HEK293 (cell line): ENCODE measurements around the gene MGAT4B.

Experiments used
- CTCF ChIA-PET: fragments of 350-600 bp; formaldehyde crosslinking; extraction: SDS; loops from one replicate; lab custom pipeline; 2021; ENCODE audit warnings: antibody characterized with exemption; lab: Yijun Ruan, JAX
- POLR2A ChIA-PET: fragments of 300-600 bp; formaldehyde crosslinking; extraction: SDS; loops from one replicate; lab custom pipeline; 2020; ENCODE audit warnings: antibody characterized with exemption, inconsistent platforms; lab: Yijun Ruan, JAX
- H3K27ac ChIP-seq: fragments of 200-500 bp; sonication (Bioruptor generic); 2 replicates; pipeline ENCODE4 v1.5.1; 2014; ENCODE audit warnings: low read depth, low read length, control low read depth, inconsistent platforms; ENCODE audit errors: extremely low read depth
- H3K36me3 ChIP-seq, 2 experiments: fragments of 200-500 bp in 1 of 2; sonication (Bioruptor generic) in 1 of 2; 1 replicate in 1 of 2; 2 replicates in 1 of 2; pipeline ENCODE4 v1.5.1; 2014 to 2017; ENCODE audit warnings: inconsistent platforms in 2 of 2, low read length in 2 of 2; ENCODE audit not compliant: control insufficient read depth in 2 of 2, insufficient read depth in 1 of 2
- H3K4me1 ChIP-seq: fragments of 200-500 bp; sonication (Bioruptor generic); 2 replicates; pipeline ENCODE4 v1.5.1; 2014; ENCODE audit warnings: mild to moderate bottlenecking, low read length, inconsistent platforms; ENCODE audit not compliant: control insufficient read depth, insufficient read depth
- H3K4me3 ChIP-seq: 2 replicates; pipeline ENCODE4 v1.5.1; 2011; ENCODE audit warnings: low read depth, mild to moderate bottlenecking, control low read depth, low read length, moderate library complexity
- H3K9me3 ChIP-seq: fragments of 200-500 bp; sonication (Bioruptor generic); 2 replicates; pipeline ENCODE4 v1.5.1; 2014; ENCODE audit warnings: low read depth, low read length, inconsistent platforms; ENCODE audit not compliant: control insufficient read depth, insufficient read depth
- GLI2 ChIP-seq: fragments of 450-650 bp; formaldehyde crosslinking; IDR thresholded peaks from 2 replicates; pipeline ENCODE4; 2017; ENCODE audit warnings: missing biosample characterization, missing genetic modification characterization, low read depth, borderline replicate concordance
- GLI4 ChIP-seq: fragments of 450-650 bp; formaldehyde crosslinking; IDR thresholded peaks from 2 replicates; pipeline ENCODE4 v1.5.1; 2016; ENCODE audit warnings: missing biosample characterization, missing genetic modification characterization
- GLIS1 ChIP-seq: fragments of 450-650 bp; formaldehyde crosslinking; IDR thresholded peaks from 2 replicates; pipeline ENCODE4 v1.5.1; 2016; ENCODE audit warnings: missing biosample characterization, missing genetic modification characterization
- SCRT2 ChIP-seq: fragments of 450-650 bp; formaldehyde crosslinking; IDR thresholded peaks from 2 replicates; pipeline ENCODE4 v1.5.1; 2016; ENCODE audit warnings: missing biosample characterization, missing genetic modification characterization
- SP2 ChIP-seq: fragments of 450-650 bp; formaldehyde crosslinking; IDR thresholded peaks from 2 replicates; pipeline ENCODE4 v1.5.1; 2016; ENCODE audit warnings: missing biosample characterization, missing genetic modification characterization
- SP7 ChIP-seq: fragments of 450-650 bp; formaldehyde crosslinking; IDR thresholded peaks from 2 replicates; pipeline ENCODE4 v1.5.1; 2016; ENCODE audit warnings: missing biosample characterization, missing genetic modification characterization
- TCF7L2 ChIP-seq: IDR thresholded peaks from 2 replicates; pipeline ENCODE4 v1.6.1; 2011; ENCODE audit warnings: low read depth, mild to moderate bottlenecking, inconsistent platforms, low read length, moderate library complexity, borderline replicate concordance
- ZBTB1 ChIP-seq: fragments of 450-650 bp; formaldehyde crosslinking; IDR thresholded peaks from 2 replicates; pipeline ENCODE4 v1.5.1; 2016; ENCODE audit warnings: missing biosample characterization, missing genetic modification characterization
- ZBTB20 ChIP-seq: fragments of 450-650 bp; formaldehyde crosslinking; IDR thresholded peaks from 2 replicates; pipeline ENCODE4 v1.5.1; 2016; ENCODE audit warnings: missing biosample characterization, missing genetic modification characterization
- ZBTB48 ChIP-seq: fragments of 450-650 bp; formaldehyde crosslinking; IDR thresholded peaks from 2 replicates; pipeline ENCODE4 v1.5.1; 2016; ENCODE audit warnings: missing biosample characterization, missing genetic modification characterization
- ZEB2 ChIP-seq: fragments of 450-650 bp; formaldehyde crosslinking; IDR thresholded peaks from 2 replicates; pipeline ENCODE4 v1.5.1; 2016; ENCODE audit warnings: missing biosample characterization, missing genetic modification characterization
- ZFHX2 ChIP-seq: fragments of 450-650 bp; formaldehyde crosslinking; conservative IDR thresholded peaks from 2 replicates; pipeline ENCODE4 v1.5.1; 2016; ENCODE audit warnings: missing biosample characterization, missing genetic modification characterization
- ZFP41 ChIP-seq: fragments of 450-650 bp; formaldehyde crosslinking; IDR thresholded peaks from 2 replicates; pipeline ENCODE4 v1.5.1; 2016; ENCODE audit warnings: missing biosample characterization, missing genetic modification characterization, borderline replicate concordance
- ZNF157 ChIP-seq: fragments of 450-650 bp; formaldehyde crosslinking; IDR thresholded peaks from 2 replicates; pipeline ENCODE4 v1.5.1; 2016; ENCODE audit warnings: missing biosample characterization, missing genetic modification characterization
- ZNF16 ChIP-seq: fragments of 450-650 bp; formaldehyde crosslinking; IDR thresholded peaks from 2 replicates; pipeline ENCODE4 v1.5.1; 2016; ENCODE audit warnings: low read depth, missing biosample characterization, missing genetic modification characterization
- ZNF274 ChIP-seq, 2 experiments: fragments of 200-500 bp in 1 of 2; fragments of 450-650 bp in 1 of 2; sonication (Bioruptor generic) in 1 of 2; formaldehyde crosslinking in 1 of 2; IDR thresholded peaks; 2 replicates each; pipeline versions ENCODE4 v1.5.1 to v1.6.1; 2014 to 2016; ENCODE audit warnings: borderline replicate concordance in 1 of 2, inconsistent platforms in 1 of 2, low read length in 1 of 2, missing biosample characterization in 1 of 2, missing genetic modification characterization in 1 of 2
- ZNF350 ChIP-seq: fragments of 450-650 bp; formaldehyde crosslinking; IDR thresholded peaks from 2 replicates; pipeline ENCODE4 v1.5.0; 2017; ENCODE audit warnings: missing biosample characterization, mild to moderate bottlenecking, missing genetic modification characterization
- ZNF366 ChIP-seq: fragments of 450-650 bp; formaldehyde crosslinking; conservative IDR thresholded peaks from 2 replicates; pipeline ENCODE4 v1.5.1; 2016; ENCODE audit warnings: missing biosample characterization, missing genetic modification characterization
- ZNF394 ChIP-seq: fragments of 450-650 bp; formaldehyde crosslinking; IDR thresholded peaks from 2 replicates; pipeline ENCODE4 v1.5.1; 2016; ENCODE audit warnings: missing biosample characterization, missing genetic modification characterization, mild to moderate bottlenecking, moderate library complexity, borderline replicate concordance
- ZNF433 ChIP-seq: fragments of 450-650 bp; formaldehyde crosslinking; IDR thresholded peaks from 2 replicates; pipeline ENCODE4 v1.5.1; 2016; ENCODE audit warnings: missing biosample characterization, missing genetic modification characterization, low read depth
- ZNF558 ChIP-seq: fragments of 450-650 bp; formaldehyde crosslinking; IDR thresholded peaks from 2 replicates; pipeline ENCODE4 v1.5.1; 2016; ENCODE audit warnings: missing biosample characterization, missing genetic modification characterization
- ZNF560 ChIP-seq: fragments of 450-650 bp; formaldehyde crosslinking; IDR thresholded peaks from 2 replicates; pipeline ENCODE4 v1.5.1; 2017; ENCODE audit warnings: missing biosample characterization, missing genetic modification characterization, borderline replicate concordance
- ZNF626 ChIP-seq: fragments of 450-650 bp; sonication (Bioruptor Pico); formaldehyde crosslinking; IDR thresholded peaks from 2 replicates; pipeline ENCODE4 v1.5.1; 2018; ENCODE audit warnings: missing biosample characterization, missing genetic modification characterization, inconsistent platforms
- ZNF658 ChIP-seq: fragments of 450-650 bp; formaldehyde crosslinking; IDR thresholded peaks from 2 replicates; pipeline ENCODE4; 2016; ENCODE audit warnings: missing biosample characterization, missing genetic modification characterization
- ZNF664 ChIP-seq: fragments of 450-650 bp; formaldehyde crosslinking; IDR thresholded peaks from 2 replicates; pipeline ENCODE4 v1.5.1; 2016; ENCODE audit warnings: missing biosample characterization, missing genetic modification characterization
- ZNF670 ChIP-seq: fragments of 450-650 bp; formaldehyde crosslinking; IDR thresholded peaks from 2 replicates; pipeline ENCODE4 v1.5.1; 2016; ENCODE audit warnings: missing biosample characterization, missing genetic modification characterization, low read depth
- ZNF777 ChIP-seq: fragments of 450-650 bp; formaldehyde crosslinking; IDR thresholded peaks from 2 replicates; pipeline ENCODE4 v1.5.1; 2017; ENCODE audit warnings: missing biosample characterization, missing genetic modification characterization, borderline replicate concordance
- TF ChIP-seq, protein P1 (sequence below): fragments of 450-650 bp; formaldehyde crosslinking; IDR thresholded peaks from 2 replicates; pipeline ENCODE4 v1.5.1; 2016; ENCODE audit warnings: missing biosample characterization, missing genetic modification characterization
- TF ChIP-seq, protein P2 (sequence below): fragments of 450-650 bp; formaldehyde crosslinking; IDR thresholded peaks from 2 replicates; pipeline ENCODE4 v1.5.1; 2016; ENCODE audit warnings: missing biosample characterization, missing genetic modification characterization

The MGAT4B gene

GRCh38 chr5:179804555-179804947 is 2.1 kb downstream of the MGAT4B start:
- peaks cover 22% of the 10 kb centered on the region for H3K4me1 ChIP-seq
- H3K27ac ChIP-seq: 0 out of 2 replicates have a peak overlapping the region, but pooled peaks have one; percentile 89
- ChIA-PET POLR2A (no interaction called here), CTCF (interaction anchor here (0.6 kb wide), 1 partner anchor 85 kb away, joined by 5 read pairs; no protein-coding TSS in a partner anchor)
- TF ChIP-seq ZNF777 (no peak), ZNF433 (tag by site-specific recombination) (no peak), ZNF626 (tag by site-specific recombination) (no peak), ZNF558 (tag by site-specific recombination) (no peak), GLI2 (tag by site-specific recombination) (no peak), ZNF664 (tag by site-specific recombination) (no peak), GLIS1 (no peak), ZNF16 (tag by site-specific recombination) (no peak), ZNF350 (tag by site-specific recombination) (no peak), ZBTB1 (tag by site-specific recombination) (no peak), ZFP41 (tag by site-specific recombination) (no peak), GLI4 (tag by site-specific recombination) (no peak), ZNF658 (no peak), ZNF670 (tag by site-specific recombination) (no peak), ZNF366 (tag by site-specific recombination) (no peak), ZNF560 (tag by site-specific recombination) (no peak)
- peaks cover 0 to 34% of the 10 kb centered on the region in 2 experiments; a peak in 2 of 3 replicates for H3K36me3 ChIP-seq
- H3K9me3 ChIP-seq: no peaks in the 10 kb centered on the region
- H3K4me3 ChIP-seq: no peak overlapping the region

DNA sequence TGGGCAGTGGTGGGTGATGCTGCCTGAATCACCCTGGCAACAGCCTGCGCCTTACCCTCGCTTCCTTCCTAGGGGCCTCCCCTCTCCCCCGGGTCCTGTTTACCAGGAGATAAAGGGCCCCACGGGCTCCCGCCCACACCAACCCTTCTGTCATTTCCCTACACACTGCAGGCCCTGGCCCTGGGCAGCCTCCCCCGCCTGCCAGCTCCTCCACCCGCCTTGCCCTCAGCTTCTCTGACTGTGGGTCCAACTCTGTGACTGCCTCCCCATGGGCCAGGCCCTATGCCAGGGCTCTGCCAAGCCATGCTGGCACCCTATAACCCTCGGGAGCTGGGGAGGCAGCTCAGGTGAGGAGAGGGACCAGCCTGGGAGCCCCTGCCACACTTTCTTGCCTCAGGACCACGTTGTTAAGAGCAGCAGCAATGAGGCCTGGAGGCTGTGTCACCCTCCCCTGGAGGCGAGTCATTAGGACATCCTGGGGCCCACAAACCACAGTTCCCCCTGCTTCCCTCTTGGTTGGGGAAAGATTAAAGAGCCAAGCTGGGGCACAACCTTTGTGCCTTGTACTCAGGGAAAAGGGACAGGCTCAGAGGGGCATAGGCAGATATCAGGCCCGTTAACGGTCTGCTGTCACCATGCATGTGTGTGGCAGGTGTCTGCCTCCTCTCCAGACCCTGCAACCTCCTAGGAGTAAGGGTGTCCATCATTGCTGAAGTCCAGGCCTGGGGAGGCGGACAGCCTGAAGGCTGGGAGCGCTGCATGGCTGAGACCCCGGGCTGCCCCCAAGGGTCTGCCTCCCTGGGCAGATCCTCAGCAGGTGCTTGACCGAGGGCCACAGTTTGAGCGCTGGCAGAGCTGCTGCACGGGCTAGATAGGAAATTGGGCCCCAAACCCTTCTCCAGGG is 2.8 kb downstream of the MGAT4B start:
- Histone ChIP-seq H3K9me3 (no peaks in the 10 kb centered on the region), H3K36me3 (peaks cover 0 to 41% of the 10 kb centered on the region in 2 experiments; a peak in 2 of 3 replicates), H3K4me3 (no peak overlapping the region), H3K4me1 (peaks cover 22% of the 10 kb centered on the region), H3K27ac (0 out of 2 replicates have a peak overlapping the region, but pooled peaks have one; percentile 89)
- ChIA-PET CTCF (interaction anchor here (0.6 kb wide), 1 partner anchor 86 kb away, joined by 5 read pairs; no protein-coding TSS in a partner anchor), POLR2A (interaction anchor here (1.0 kb wide), 1 partner anchor 17 kb away, joined by 3 read pairs; the partner anchor contains the start of gene SQSTM1)
- peak; percentile 96 for TF ChIP-seq ZFHX2
- TF ChIP-seq, protein P1, sequence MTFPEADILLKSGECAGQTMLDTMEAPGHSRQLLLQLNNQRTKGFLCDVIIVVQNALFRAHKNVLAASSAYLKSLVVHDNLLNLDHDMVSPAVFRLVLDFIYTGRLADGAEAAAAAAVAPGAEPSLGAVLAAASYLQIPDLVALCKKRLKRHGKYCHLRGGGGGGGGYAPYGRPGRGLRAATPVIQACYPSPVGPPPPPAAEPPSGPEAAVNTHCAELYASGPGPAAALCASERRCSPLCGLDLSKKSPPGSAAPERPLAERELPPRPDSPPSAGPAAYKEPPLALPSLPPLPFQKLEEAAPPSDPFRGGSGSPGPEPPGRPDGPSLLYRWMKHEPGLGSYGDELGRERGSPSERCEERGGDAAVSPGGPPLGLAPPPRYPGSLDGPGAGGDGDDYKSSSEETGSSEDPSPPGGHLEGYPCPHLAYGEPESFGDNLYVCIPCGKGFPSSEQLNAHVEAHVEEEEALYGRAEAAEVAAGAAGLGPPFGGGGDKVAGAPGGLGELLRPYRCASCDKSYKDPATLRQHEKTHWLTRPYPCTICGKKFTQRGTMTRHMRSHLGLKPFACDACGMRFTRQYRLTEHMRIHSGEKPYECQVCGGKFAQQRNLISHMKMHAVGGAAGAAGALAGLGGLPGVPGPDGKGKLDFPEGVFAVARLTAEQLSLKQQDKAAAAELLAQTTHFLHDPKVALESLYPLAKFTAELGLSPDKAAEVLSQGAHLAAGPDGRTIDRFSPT: peak; percentile 38; the same call in 1 of the 2 replicates
- no peak for TF ChIP-seq ZNF274 (IDR thresholded peaks at IDR 0.05; ENCODE audit: low read length)
- no peak for TF ChIP-seq ZNF274 (tag by site-specific recombination; IDR thresholded peaks at IDR 0.05; ENCODE audit: borderline replicate concordance)
- TF ChIP-seq ZEB2: 0 out of 2 replicates have a peak, but pooled peaks have one; percentile 23
- 0 out of 2 replicates have a peak, but pooled peaks have one; percentile 12 for TF ChIP-seq SP7 (tag by site-specific recombination)
- peak; percentile 86; the same call in 1 of the 2 replicates for TF ChIP-seq ZNF394 (tag by site-specific recombination)
- TF ChIP-seq, protein P2, sequence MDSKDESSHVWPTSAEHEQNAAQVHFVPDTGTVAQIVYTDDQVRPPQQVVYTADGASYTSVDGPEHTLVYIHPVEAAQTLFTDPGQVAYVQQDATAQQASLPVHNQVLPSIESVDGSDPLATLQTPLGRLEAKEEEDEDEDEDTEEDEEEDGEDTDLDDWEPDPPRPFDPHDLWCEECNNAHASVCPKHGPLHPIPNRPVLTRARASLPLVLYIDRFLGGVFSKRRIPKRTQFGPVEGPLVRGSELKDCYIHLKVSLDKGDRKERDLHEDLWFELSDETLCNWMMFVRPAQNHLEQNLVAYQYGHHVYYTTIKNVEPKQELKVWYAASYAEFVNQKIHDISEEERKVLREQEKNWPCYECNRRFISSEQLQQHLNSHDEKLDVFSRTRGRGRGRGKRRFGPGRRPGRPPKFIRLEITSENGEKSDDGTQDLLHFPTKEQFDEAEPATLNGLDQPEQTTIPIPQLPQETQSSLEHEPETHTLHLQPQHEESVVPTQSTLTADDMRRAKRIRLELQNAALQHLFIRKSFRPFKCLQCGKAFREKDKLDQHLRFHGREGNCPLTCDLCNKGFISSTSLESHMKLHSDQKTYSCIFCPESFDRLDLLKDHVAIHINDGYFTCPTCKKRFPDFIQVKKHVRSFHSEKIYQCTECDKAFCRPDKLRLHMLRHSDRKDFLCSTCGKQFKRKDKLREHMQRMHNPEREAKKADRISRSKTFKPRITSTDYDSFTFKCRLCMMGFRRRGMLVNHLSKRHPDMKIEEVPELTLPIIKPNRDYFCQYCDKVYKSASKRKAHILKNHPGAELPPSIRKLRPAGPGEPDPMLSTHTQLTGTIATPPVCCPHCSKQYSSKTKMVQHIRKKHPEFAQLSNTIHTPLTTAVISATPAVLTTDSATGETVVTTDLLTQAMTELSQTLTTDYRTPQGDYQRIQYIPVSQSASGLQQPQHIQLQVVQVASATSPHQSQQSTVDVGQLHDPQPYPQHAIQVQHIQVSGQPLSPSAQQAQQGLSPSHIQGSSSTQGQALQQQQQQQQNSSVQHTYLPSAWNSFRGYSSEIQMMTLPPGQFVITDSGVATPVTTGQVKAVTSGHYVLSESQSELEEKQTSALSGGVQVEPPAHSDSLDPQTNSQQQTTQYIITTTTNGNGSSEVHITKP (tag by site-specific recombination): peak; percentile 5; the same call in 1 of the 2 replicates
- peak; percentile 70 for TF ChIP-seq GLIS1
- no peak for TF ChIP-seq SCRT2 (tag by site-specific recombination)
- no peak for TF ChIP-seq TCF7L2
- TF ChIP-seq ZNF157: no peak
- peak; percentile 18; the same call in 1 of the 2 replicates for TF ChIP-seq ZBTB48 (tag by site-specific recombination)
- peak; percentile 51 for TF ChIP-seq SP2 (tag by site-specific recombination)
- TF ChIP-seq ZBTB20: peak; percentile 79
